SK-N-SH treated with all-trans-retinoic acid at 6 μM for 48 hours (cell line): Measurements from ENCODE around the gene STK26.

Source experiments
- ATAC-seq: fragments of 200-7000 bp; cut with Tn5 transposase; 3 replicates; pipeline ENCODE4 v1.9.1; 2020; ENCODE audit warnings: mild to moderate bottlenecking, moderate library complexity
- ARNTL ChIP-seq: fragments of 450-650 bp; formaldehyde crosslinking; IDR thresholded peaks from 2 replicates; pipeline ENCODE4 v1.5.0; 2020; ENCODE audit warnings: low read depth, mild to moderate bottlenecking, moderate library complexity, borderline replicate concordance
- BACH2 ChIP-seq: fragments of 250-450 bp; sonication (Bioruptor Pico); IDR thresholded peaks from 2 replicates; pipeline ENCODE4 v1.9.0; 2021; ENCODE audit warnings: mild to moderate bottlenecking, borderline replicate concordance
- CREB5 ChIP-seq: fragments of 250-450 bp; sonication (Bioruptor Pico); IDR thresholded peaks from 2 replicates; pipeline ENCODE4 v1.5.1; 2020; ENCODE audit warnings: low read depth, mild to moderate bottlenecking, moderate library complexity
- CSDC2 ChIP-seq: fragments of 250-450 bp; sonication (Bioruptor Pico); IDR thresholded peaks from 2 replicates; pipeline ENCODE4 v1.5.0; 2020; ENCODE audit warnings: mild to moderate bottlenecking, moderate library complexity
- ESRRG ChIP-seq: fragments of 250-450 bp; sonication (Bioruptor Pico); IDR thresholded peaks from 2 replicates; pipeline ENCODE4 v1.6.1; 2021; ENCODE audit warnings: mild to moderate bottlenecking
- GLIS3 ChIP-seq: fragments of 250-450 bp; sonication (Bioruptor Pico); IDR thresholded peaks from 2 replicates; pipeline ENCODE4 v1.5.0; 2020; ENCODE audit warnings: mild to moderate bottlenecking, moderate library complexity
- ISL1 ChIP-seq: fragments of 250-450 bp; sonication (Bioruptor Pico); IDR thresholded peaks from 2 replicates; pipeline ENCODE4 v2.1.2; 2022; ENCODE audit warnings: mild to moderate bottlenecking, moderate library complexity
- OSR1 ChIP-seq: fragments of 250-450 bp; sonication (Bioruptor Pico); IDR thresholded peaks from 2 replicates; pipeline ENCODE4 v1.8.0; 2022; ENCODE audit warnings: moderate library complexity, mild to moderate bottlenecking, inconsistent platforms
- PPARA ChIP-seq: fragments of 250-450 bp; sonication (Bioruptor Pico); IDR thresholded peaks from 2 replicates; pipeline ENCODE4 v1.5.0; 2020; ENCODE audit warnings: mild to moderate bottlenecking, borderline replicate concordance
- SNAI2 ChIP-seq: fragments of 250-450 bp; sonication (Bioruptor Pico); IDR thresholded peaks from 2 replicates; pipeline ENCODE4 v1.5.0; 2020; ENCODE audit warnings: mild to moderate bottlenecking, moderate library complexity
- TCF4 ChIP-seq: fragments of 250-450 bp; sonication (Bioruptor Pico); IDR thresholded peaks from 2 replicates; pipeline ENCODE4 v1.8.0; 2021; ENCODE audit warnings: mild to moderate bottlenecking, moderate library complexity, borderline replicate concordance
- TOX ChIP-seq: fragments of 250-450 bp; sonication (Bioruptor Pico); IDR thresholded peaks from 2 replicates; pipeline ENCODE4 v1.8.0; 2021; ENCODE audit warnings: mild to moderate bottlenecking, moderate library complexity, borderline replicate concordance
- TSHZ2 ChIP-seq: fragments of 250-450 bp; sonication (Bioruptor Pico); IDR thresholded peaks from 2 replicates; pipeline ENCODE4 v1.5.0; 2020; ENCODE audit warnings: mild to moderate bottlenecking, moderate library complexity
- ZC3H10 ChIP-seq: fragments of 250-450 bp; sonication (Bioruptor Pico); IDR thresholded peaks from 2 replicates; pipeline ENCODE4 v1.5.1; 2021; ENCODE audit warnings: mild to moderate bottlenecking, moderate library complexity
- ZFP30 ChIP-seq: fragments of 450-650 bp; formaldehyde crosslinking; IDR thresholded peaks from 2 replicates; pipeline ENCODE4 v1.5.0; 2022; ENCODE audit warnings: mild to moderate bottlenecking, moderate library complexity
- ZNF565 ChIP-seq: fragments of 450-650 bp; formaldehyde crosslinking; conservative IDR thresholded peaks from 2 replicates; pipeline ENCODE4 v1.5.0; 2020; ENCODE audit warnings: low read depth, mild to moderate bottlenecking, moderate library complexity
- ZNF70 ChIP-seq: fragments of 450-650 bp; formaldehyde crosslinking; IDR thresholded peaks from 2 replicates; pipeline ENCODE4 v1.5.0; 2020; ENCODE audit warnings: mild to moderate bottlenecking, moderate library complexity
- ZNF8 ChIP-seq: fragments of 450-650 bp; formaldehyde crosslinking; IDR thresholded peaks from 2 replicates; pipeline ENCODE4 v1.5.0; 2020; ENCODE audit warnings: mild to moderate bottlenecking, moderate library complexity
- TF ChIP-seq, protein P1 (sequence below): fragments of 250-450 bp; sonication (Bioruptor Pico); IDR thresholded peaks from 2 replicates; pipeline ENCODE4 v1.8.0; 2021; ENCODE audit warnings: low read depth, mild to moderate bottlenecking, moderate library complexity, borderline replicate concordance
- TF ChIP-seq, protein P2 (sequence below): fragments of 250-450 bp; sonication (Bioruptor Pico); IDR thresholded peaks from 2 replicates; pipeline ENCODE4 v1.8.0; 2020; ENCODE audit warnings: mild to moderate bottlenecking, moderate library complexity, borderline replicate concordance

The STK26 gene

DNA sequence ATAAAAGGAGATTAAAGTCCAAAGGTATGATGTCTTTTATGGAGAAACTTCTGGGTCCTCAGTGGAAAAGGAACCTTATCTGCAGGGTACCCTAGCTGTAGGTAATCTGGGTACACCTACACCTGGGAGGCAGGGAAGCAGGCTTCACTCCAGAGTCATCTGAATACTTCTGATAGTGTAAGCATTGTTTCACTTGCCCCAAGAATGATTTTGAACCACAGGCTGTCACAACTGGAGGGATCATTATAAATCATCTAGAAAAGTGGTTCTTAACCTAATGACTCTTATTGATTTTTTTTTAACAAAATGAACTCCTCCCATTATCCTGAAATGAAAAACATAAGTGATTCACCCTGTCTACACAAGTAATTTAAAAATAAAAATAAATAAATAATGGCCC is 44.0 kb upstream of the STK26 start:
- no peak for TF ChIP-seq ZC3H10 (CRISPR knock-in tag)
- no peak for TF ChIP-seq GLIS3
- no peak for TF ChIP-seq CSDC2
- TF ChIP-seq PPARA, result no peak
- no peak for TF ChIP-seq OSR1 (CRISPR knock-in tag)
- TF ChIP-seq BACH2 (CRISPR knock-in tag), result no peak
- TF ChIP-seq, protein P1, sequence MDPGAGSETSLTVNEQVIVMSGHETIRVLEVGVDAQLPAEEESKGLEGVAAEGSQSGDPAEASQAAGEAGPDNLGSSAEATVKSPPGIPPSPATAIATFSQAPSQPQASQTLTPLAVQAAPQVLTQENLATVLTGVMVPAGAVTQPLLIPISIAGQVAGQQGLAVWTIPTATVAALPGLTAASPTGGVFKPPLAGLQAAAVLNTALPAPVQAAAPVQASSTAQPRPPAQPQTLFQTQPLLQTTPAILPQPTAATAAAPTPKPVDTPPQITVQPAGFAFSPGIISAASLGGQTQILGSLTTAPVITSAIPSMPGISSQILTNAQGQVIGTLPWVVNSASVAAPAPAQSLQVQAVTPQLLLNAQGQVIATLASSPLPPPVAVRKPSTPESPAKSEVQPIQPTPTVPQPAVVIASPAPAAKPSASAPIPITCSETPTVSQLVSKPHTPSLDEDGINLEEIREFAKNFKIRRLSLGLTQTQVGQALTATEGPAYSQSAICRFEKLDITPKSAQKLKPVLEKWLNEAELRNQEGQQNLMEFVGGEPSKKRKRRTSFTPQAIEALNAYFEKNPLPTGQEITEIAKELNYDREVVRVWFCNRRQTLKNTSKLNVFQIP (CRISPR knock-in tag), result no peak
- no peak for TF ChIP-seq ZNF70 (CRISPR knock-in tag)
- TF ChIP-seq TSHZ2 (CRISPR knock-in tag), result no peak
- TF ChIP-seq ZNF565 (CRISPR knock-in tag), result no peak
- TF ChIP-seq ISL1 (CRISPR knock-in tag), result no peak
- TF ChIP-seq TOX, result no peak
- no peak for TF ChIP-seq SNAI2 (CRISPR knock-in tag)
- TF ChIP-seq TCF4 (CRISPR knock-in tag), result no peak
- TF ChIP-seq, protein P2, sequence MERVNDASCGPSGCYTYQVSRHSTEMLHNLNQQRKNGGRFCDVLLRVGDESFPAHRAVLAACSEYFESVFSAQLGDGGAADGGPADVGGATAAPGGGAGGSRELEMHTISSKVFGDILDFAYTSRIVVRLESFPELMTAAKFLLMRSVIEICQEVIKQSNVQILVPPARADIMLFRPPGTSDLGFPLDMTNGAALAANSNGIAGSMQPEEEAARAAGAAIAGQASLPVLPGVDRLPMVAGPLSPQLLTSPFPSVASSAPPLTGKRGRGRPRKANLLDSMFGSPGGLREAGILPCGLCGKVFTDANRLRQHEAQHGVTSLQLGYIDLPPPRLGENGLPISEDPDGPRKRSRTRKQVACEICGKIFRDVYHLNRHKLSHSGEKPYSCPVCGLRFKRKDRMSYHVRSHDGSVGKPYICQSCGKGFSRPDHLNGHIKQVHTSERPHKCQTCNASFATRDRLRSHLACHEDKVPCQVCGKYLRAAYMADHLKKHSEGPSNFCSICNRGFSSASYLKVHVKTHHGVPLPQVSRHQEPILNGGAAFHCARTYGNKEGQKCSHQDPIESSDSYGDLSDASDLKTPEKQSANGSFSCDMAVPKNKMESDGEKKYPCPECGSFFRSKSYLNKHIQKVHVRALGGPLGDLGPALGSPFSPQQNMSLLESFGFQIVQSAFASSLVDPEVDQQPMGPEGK, result no peak
- TF ChIP-seq ESRRG (CRISPR knock-in tag), result no peak
- no peak for TF ChIP-seq ZFP30 (CRISPR knock-in tag)
- TF ChIP-seq ZNF8, result no peak
- TF ChIP-seq CREB5 (CRISPR knock-in tag), result no peak
- TF ChIP-seq ARNTL (CRISPR knock-in tag), result no peak
- ATAC-seq, result no peak

DNA sequence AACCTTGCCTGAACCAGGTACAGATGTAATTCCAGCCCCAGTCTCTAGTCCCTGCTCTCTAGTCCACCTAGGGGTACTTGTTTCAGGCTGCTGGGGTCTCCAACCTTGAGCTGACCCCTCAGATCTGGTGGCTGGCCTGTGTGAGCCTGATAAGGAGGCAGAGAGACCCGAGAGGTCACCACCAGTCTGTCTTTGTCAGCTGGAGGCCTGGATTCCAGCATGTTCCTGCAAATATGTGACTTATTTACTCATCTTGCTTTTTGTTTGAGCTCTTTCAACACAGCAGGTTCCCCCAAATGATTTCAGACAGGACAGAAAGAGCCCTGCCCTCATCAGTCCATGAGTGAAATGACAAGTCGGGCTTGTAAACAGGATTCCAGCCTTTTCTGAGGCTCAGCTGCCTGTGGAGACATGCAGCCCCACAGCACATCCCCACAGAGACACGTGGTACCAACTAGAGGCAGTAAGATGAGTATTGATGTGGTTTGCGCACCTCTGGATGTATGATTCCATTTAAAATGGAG is 37.5 kb upstream of the STK26 start:
- ATAC-seq, result no peak
- TF ChIP-seq BACH2 (CRISPR knock-in tag), result no peak
- TF ChIP-seq, protein P2, result no peak
- TF ChIP-seq, protein P1 (CRISPR knock-in tag), result no peak
- TF ChIP-seq ESRRG (CRISPR knock-in tag), result no peak
- TF ChIP-seq TSHZ2 (CRISPR knock-in tag), result no peak
- TF ChIP-seq ZFP30 (CRISPR knock-in tag), result no peak
